Brain microvascular endothelial cell (primary cell): ENCODE data around the gene TTLL10.

Source experiments
- DNase-seq: peaks from one replicate; pipeline ENCODE4 v3.0.0-alpha.2; 2020
- H3K27ac ChIP-seq: fragments of 250-450 bp; sonication (Bioruptor Pico); 2 replicates; pipeline ENCODE4 v1.5.1; 2020; ENCODE audit warnings: mild to moderate bottlenecking, moderate library complexity
- H3K27me3 ChIP-seq: fragments of 250-450 bp; sonication (Bioruptor Pico); replicated peaks from 2 replicates; pipeline ENCODE4 v1.5.1; 2020; ENCODE audit warnings: mild to moderate bottlenecking
- H3K36me3 ChIP-seq: fragments of 250-450 bp; sonication (Bioruptor Pico); replicated peaks from 2 replicates; pipeline ENCODE4 v1.5.1; 2020; ENCODE audit warnings: mild to moderate bottlenecking
- H3K4me3 ChIP-seq: 2 replicates; pipeline ENCODE4 v1.5.1; 2011; ENCODE audit warnings: low read depth, mild to moderate bottlenecking, control low read depth, low read length, moderate library complexity
- CTCF ChIP-seq: IDR thresholded peaks from 2 replicates; pipeline ENCODE4 v1.5.1; 2011; ENCODE audit warnings: low read depth, mild to moderate bottlenecking, moderate library complexity, low read length, control low read depth, inconsistent platforms; ENCODE audit errors: missing control alignments
- in situ Hi-C: cut with HindIII; loops from 2 replicates; pipeline ENCODE4 v1.10.0; 2017; ENCODE audit warnings: low sequenced_read_pairs, low pct_ligation_motif_present

Gene TTLL10

GRCh38 chr1:1161078-1161682 lies 12.5 kb upstream of the TTLL10 start:
- TF ChIP-seq CTCF: no peak
- H3K27me3 ChIP-seq: peaks cover 15% of the 10 kb centered on the region
- no peak overlapping the region for H3K27ac ChIP-seq
- H3K4me3 ChIP-seq: no peak overlapping the region
- no peak for DNase-seq
- H3K36me3 ChIP-seq: no peaks in the 10 kb centered on the region
- in situ Hi-C loops: no loop called here

- TF ChIP-seq CTCF: no peak
- H3K27ac ChIP-seq: no peak overlapping the region
- no peak for DNase-seq
- peaks cover 15% of the 10 kb centered on the region for H3K27me3 ChIP-seq
- in situ Hi-C loops: no loop called here
- H3K36me3 ChIP-seq: no peaks in the 10 kb centered on the region
- H3K4me3 ChIP-seq: no peak overlapping the region
Observed at GRCh38 chr1:1161683-1162079, 12.0 kb upstream of the TTLL10 start.

- Histone ChIP-seq H3K36me3 (no peaks in the 10 kb centered on the region), H3K27ac (no peak overlapping the region), H3K27me3 (peaks cover 15% of the 10 kb centered on the region), H3K4me3 (no peak overlapping the region)
- no peak for DNase-seq
- no peak for TF ChIP-seq CTCF
- in situ Hi-C loops: no loop called here
Observed at GRCh38 chr1:1162597-1163537, 10.8 kb upstream of the TTLL10 start.

- H3K4me3 ChIP-seq: no peak overlapping the region
Observed at GRCh38 chr1:1163538-1164070, 10.1 kb upstream of the TTLL10 start.

GRCh38 chr1:1164361-1164700 lies 9.3 kb upstream of the TTLL10 start:
- no peak for TF ChIP-seq CTCF
- peaks cover 19% of the 10 kb centered on the region for H3K27me3 ChIP-seq
- in situ Hi-C loops: no loop called here
- H3K36me3 ChIP-seq: no peaks in the 10 kb centered on the region
- no peak overlapping the region for H3K27ac ChIP-seq
- DNase-seq: no peak
- H3K4me3 ChIP-seq: no peak overlapping the region

More at GRCh38 chr1:1163538-1164070, 10.1 kb upstream of the TTLL10 start:
- Histone ChIP-seq H3K27ac (no peak overlapping the region), H3K36me3 (no peaks in the 10 kb centered on the region), H3K27me3 (peaks cover 17% of the 10 kb centered on the region)
- no peak for TF ChIP-seq CTCF
- in situ Hi-C loops: no loop called here
- no peak for DNase-seq
